Pulmonary artery endothelial cell (primary cell): ENCODE measurements around the gene EOMES. TPM values are rescaled to one million over a fixed set of nuclear protein-coding genes. Genes with fewer than 3 reads are reported as not detected.

Source experiments
- DNase-seq: peaks from one replicate; pipeline ENCODE4 v3.0.0-alpha.2; 2011; ENCODE audit warnings: low read depth, low spot score
- total RNA-seq: library from RNA; depleted of rRNA; stranded (reverse); fragments of >200 nt; gene quantifications from 2 replicates; pipeline ENCODE4 v1.2.3, GENCODE V29; 2014

The EOMES gene
- total RNA-seq, 1 donor from 2014 or later = not detected

DNA sequence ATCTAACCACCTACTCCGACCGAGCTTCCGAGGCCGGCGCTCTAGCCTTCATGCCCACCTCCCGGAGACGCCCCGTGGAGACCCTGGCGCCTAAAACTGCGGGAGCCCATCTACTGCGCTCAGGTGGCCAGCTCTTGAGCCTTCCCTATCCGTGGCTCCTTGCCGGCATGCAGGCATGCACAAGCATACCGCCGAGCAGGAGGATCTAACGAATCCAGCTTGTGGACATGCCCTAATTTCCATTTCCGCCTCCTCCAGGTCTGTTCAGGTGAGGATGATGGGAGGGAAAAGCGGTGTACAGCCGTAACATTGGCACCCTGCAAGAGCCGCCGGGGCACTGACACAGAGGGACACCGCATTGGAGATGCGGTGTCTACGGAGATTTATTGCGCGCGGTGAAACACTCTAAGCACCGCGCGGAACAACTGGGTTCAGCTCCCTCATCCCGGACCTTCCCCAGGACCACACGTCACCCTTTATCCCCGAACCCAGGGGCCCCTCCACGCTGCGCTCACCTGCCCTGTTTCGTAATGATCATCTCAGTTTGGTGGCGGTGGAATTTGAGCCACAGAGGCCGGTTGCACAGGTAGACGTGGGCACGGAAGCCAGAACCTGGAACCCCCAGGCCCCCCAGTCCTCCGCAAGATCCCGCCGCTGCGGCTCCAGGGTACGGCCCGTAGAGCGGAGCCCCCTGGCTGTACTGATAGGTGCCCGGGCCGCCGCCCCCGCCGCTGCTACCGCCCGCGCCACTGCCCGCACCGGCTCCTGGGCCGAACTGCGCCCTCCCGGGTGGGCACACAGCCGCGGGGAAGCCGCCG is 1.0 kb downstream of the EOMES start:
- no peak for DNase-seq

DNA sequence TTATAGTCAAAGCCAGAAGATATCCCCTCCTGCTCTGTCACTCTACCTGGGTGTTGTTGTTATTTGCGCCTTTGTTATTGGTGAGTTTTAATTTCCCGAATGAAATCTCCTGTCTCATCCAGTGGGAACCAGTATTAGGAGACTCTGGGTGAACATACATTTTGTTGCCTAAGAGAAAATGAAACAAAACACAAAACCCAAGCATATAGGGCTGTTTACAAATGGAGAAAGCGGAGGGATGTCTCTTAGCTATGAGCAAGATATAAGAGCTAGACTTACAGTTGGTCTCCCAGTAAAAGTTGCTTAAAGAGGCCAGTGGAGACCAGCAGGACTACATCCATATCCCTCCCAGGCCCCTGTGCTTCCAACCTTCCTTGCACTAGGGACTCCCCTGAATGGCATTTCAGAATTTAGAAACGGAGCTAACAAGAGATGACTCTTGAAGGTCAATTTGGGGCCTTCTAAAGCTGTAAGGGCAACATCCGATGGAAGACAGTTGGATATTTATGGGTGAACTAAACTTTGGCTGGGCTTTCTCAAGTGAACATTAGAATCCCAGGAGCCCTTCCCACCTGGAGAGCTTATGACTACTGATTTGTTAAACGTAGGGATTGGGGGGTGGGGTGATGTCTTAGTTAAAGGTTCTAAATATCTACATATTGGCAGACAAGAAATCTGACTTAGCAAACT is 2.7 kb downstream of the EOMES start:
- DNase-seq = no peak

DNA sequence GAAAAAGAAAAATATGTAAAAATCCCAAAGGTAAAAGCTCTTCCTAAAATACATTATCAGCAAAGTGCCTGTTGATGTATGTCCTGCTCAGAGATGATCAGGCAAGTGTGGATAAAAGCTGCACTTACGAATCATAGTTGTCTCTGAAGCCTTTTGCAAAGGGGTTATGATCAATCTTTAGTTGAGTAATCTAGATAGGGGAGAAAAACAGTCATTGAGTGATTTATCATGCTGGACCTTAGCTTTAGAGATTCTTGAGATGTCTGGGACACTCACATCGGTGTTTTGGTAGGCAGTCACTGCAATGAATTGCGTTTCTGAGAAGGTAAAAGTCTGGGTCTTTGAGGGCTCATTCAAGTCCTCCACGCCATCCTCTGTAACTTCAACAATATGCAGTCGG is 3.7 kb downstream of the EOMES start:
- DNase-seq = no peak

DNA sequence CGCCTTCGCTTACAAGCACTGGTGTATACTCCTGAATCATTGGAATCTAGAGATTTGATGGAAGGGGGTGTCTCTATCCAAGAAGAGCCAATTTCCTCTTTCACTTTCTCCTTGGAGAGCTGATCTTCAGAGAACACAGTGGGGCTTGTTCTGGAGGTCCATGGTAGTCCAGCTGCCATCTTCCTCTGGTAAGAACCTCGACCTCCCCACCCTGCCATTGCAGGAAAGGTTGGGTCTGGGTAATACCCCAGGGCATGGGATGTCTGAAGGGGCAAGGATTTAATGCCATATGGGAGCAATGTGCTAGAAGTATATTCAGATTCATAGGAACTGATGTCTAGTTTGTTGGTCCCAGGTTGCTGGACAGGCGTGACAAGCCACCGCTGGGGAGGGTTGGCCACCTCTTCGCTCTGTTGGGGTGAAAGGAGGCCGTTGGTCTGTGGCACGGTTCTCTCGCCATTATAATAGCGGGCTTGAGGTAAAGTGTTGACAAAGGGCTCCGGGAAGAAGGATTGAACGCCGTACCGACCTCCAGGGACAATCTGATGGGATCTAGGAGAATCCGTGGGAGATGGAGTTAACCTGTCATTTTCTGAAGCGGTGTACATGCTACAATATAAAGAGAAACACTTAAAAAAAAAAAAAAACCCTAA is 4.8 kb downstream of the EOMES start:
- DNase-seq = no peak

DNA sequence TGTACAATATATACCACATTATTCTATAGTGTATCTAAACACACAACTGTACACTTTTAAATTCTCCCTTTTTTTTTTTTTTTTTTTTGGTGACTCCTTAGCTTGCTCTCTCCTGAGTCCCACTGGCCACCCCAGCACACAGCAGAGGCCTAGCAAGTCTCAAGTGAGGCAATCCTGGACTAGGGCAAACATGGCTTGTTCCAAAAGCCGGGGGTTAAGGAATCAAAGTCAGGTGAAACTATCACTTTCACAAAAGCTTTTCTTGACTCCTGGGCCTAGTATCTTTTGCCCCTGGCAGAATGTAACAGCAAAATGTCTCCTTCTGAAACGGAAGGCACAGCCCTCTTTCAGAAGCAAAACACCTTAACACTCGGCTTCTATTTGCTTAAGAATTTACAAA is 5.8 kb downstream of the EOMES start:
- no peak for DNase-seq

DNA sequence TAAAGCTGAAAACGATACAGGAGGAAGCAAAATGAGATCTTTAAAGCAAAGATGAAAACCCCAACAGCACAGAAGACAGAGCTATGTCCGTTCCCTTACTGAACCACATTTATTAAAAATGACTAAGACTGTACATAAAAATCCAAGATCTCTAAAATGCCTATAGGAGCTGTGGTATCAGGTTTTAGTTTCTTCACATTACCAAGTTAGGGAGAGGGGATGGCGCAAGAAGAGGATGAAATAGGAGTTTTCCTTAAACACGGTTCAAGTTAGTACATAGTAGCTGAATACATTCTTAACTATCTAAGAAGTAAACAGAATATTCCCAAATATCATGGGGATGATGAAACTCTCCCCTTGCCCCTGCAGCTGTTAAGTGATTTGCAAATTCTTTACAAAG is 6.3 kb downstream of the EOMES start:
- DNase-seq = no peak

DNA sequence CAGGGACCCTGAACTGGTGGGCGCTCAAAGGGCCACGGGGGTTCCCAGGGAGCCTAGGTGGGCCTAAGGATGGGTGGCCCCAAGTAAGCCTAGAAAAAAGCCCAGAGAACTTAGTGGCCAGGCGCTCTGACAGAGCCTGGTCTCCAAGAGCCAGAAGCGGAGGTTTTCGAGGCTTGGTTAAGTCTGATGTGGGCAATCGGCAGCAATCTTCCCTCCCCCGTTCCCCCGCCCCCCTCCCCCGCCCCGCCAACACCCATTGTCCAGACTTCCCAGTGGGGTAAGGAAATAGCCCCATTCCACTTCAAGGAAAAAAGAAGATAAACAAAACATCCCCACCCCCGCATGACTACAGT is 6.7 kb downstream of the EOMES start:
- no peak for DNase-seq

DNA sequence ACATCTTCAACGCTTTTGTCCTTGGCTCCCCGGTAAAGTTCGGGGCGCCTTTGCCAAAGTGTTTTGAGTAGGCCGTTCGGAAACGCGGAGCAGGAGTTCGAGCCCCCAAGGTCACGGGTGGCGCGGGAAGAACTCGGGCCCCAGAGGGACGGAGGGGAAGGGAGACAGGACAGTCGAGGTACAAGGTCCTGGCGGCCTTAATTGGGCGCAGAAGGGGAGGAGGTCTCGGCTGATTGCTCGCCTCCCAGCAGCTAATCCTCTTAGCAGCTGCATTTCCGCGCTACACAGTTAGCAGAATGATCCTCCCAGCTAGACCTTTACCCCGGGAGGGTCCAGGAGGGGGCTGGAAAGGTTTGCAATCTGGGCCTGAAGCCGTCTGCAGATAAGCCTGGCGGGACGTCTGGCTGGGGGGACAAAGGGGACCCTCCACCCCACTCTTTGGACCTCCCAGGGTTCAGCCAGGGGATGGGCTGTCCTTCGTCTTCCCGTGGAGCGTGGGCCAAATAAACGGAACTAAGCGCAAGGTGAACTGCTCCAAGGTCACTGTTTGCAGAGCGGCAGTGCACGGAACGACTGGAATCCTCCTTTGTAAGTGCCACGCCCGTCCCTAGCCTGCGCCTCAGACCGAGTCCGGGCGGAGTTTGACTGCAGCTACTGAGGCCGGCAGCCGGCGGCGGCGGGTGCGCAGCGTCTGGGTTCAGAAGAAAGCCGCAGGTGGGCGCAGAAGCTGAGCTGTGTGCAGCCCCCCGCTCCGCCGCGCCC is 7.2 kb downstream of the EOMES start:
- DNase-seq = no peak

DNA sequence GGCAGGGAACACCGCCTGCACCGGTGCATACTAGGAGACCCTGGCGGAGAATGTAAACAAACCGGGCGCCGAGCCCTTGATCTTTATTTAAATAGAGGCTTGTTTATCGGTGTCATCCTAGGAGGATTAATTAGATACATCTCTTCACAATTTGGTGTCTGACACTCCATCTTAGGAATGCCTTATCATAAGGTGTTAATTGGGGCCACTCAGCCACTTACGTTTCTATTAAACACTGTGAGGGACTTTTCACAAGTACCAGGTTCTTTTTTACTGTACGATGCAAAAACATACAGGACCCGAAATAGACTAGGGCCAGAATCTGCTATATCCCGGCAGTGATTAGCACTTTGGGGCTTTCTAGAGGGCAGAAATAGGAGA is 8.0 kb downstream of the EOMES start:
- DNase-seq = no peak

DNA sequence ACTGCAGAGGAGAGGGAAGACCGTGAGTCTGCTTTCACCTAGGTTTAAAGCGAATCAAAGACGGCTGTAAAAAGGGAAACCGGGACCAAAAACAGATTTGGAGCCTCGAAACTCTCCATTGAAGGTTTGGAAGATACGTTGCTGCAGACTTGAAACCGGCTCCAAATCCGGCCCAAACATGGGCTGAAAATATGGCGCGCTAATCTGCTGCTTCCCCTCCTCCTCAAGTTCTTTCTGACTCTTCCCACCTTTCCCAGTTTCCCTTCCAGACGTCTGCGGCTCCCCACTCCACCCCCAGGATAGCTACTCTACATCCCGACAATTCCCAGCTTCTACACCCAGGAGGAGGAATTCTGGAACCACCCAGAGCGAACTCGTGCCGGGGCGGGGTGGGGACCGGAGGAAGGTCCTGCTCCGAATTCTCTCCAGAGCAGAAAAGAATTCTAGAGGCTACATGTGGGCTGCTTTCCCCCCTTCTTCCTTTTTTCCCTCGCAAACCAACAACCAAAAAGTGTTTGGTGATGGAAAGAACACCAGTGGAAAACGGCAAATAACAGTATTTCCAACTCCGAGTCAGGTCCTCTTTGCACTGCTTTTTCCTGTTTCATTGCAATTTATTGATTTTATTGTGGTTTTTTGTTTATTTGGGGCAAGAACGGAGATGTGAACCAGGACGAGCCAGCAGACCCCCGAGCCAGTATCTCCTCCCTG is 8.5 kb downstream of the EOMES start:
- no peak for DNase-seq

DNA sequence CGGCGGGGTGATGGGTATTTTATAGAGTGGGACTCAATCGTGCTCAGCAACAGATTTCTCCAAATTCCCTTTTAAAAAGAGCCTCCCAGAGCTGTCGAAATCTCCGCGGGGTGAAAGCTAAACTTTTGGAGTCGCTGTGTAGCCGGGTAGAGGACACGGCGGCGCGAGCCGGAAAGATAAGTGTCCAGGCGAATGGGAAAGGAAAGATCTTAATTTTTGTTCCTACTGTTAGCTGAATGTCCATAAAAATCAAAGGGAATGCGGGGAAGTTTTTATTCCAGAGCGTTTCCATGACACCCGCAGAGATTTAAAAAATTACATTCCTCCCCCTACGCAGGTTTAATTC is 9.1 kb downstream of the EOMES start:
- DNase-seq = no peak

DNA sequence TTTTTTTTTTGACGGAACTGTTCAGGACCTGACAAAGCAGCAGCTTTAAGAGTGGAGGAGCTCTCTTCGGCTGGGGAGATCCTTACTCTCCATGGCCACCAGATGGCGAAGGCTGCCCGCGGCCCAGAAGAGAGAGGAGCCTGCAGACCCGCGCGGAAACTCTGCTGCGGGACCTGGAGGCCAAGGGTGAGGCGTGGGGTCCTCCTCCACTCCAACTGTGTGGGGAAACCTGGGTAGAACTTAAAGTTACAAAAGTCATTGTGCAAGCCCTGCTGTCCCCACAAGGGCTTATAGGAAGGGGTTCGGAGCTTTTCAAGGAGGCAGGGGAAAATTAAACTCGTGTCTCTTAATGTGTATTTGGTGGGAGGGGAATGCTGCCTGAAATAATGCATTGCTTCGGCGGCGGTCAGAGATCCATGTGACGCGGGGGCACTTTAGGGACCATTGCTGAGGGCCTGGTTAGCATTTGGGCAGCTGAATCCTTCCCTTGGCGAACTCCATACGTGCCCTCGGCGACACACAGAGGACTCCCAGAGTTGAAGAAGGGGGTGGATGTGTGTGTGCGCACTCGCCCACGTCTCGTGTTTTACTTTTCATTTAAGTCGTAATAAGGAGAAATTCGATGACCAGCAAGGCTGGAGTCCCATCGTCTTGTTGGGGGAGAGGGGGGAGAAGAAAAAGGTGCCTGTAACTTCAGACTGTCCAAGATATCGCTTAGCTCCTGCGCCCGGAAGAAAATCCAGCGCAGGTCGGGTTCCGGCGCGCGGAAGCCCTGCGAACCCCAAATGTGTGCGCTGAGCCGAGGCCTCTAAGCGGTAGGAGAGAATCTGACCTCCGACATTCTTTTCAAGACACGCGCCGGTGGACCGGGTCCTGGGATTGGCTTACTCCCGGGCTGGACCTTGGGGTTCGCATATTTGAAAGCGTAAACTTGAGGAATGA is 9.7 kb downstream of the EOMES start:
- DNase-seq = peak; percentile 64

DNA sequence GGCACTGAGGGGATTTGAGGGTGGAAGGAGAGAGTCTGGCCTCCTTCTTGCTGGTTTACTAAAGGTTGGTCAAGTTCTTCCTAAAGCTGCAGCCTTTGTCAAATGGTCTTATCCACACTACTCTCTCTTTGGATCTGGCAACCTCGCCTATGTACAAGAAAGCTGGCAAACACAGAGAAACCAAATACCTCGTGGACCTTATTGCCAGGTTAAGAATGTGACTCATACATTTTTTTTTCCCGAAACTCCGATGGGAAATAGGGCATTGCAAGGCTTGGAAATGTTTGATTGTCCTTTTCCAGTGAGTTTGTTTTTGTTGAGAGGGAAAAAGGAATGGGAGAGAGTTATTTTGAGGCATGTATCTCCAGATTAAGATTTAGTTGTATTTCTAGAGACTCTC is 13.9 kb downstream of the EOMES start:
- no peak for DNase-seq

DNA sequence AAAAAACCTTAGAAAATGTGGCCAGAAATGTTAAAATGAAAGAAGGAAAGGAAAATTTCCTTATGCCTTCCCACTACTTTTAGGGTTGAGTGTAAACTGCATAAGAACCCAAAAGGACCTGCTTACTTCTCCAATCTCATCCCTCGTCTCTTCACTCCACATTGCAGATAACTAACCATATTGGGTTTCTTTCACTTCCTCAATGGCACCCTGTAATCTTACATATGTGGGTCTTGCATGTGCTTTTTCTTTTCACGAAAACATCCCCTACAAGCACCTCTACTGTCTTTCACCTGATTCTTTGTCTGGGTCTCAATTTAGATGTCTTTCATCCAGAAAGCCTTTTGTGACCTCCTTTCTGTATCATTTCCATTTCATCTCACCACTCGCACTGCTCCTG is 23.1 kb downstream of the EOMES start:
- DNase-seq = no peak

DNA sequence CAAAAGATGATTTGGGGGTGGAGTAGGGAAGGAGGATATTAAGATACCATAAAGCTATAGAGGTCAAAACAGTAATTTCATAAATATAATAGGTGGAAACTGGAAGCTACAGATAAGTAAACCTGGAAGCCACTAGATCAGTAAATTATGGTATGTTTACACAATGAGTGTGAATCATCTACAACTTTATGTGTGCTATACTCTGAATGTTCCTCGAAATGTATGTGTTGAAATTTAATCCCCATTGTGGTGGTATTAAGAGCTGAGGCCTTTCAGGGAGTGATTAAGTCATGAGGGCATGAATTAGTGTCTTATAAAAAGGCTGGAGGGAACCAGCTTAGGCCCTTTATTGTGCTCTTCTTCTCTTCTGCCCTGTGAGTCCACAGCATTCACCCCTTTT is 25.2 kb downstream of the EOMES start:
- no peak for DNase-seq

DNA sequence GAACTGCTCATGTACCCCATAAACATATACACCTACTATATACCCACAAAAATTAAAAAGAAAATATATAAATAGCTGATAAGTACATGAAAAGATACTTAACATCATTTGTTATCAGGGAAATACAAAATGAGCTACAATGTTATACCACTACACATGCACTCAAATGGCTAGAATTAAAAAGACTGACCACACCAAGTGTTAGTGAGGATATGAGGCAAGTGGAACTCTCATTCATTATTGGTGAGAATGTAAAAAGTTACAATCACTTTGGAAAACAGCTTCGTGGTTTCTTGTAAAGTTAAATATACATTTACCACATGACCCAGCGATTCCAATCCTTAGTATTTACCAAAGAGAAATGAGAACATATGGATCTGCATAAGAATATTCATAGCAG is 26.5 kb downstream of the EOMES start:
- no peak for DNase-seq

DNA sequence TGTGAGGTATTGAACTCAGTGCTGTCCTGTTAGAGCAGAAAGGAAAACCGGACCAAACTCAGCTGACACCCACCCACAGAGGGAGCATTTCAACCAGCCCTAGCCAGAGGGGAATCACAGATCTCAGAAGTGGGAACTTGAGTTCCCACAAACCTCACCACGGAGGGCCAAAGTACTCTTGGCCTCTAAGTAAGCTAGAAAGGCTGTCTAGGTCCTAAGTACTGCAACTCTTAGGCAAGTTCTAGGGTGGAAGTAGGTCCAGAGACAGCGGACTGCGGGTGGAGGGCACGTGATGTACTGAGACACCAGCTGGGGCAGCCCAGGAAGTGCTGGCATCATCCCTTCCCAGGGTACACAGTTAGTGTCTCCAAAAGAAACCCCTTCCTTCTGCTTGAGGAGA is 34.1 kb downstream of the EOMES start:
- no peak for DNase-seq

DNA sequence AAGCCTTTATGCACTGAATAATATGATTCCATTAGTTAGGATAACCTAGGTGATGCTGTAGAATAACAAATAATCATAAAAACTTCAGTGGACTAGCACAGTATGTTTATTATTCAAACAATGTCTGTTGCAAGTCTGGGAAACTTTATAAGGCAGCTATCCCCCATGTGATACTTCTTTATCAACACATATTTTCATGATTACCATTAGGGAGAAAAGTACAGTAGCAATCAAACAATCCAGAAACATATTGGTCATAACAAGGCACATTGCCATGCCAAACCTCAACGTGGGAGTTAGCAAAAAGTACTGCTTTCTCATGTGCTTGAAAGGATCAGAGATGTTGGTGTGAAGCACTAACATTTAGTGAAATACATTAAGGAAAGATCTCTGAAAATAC is 35.5 kb downstream of the EOMES start:
- no peak for DNase-seq

DNA sequence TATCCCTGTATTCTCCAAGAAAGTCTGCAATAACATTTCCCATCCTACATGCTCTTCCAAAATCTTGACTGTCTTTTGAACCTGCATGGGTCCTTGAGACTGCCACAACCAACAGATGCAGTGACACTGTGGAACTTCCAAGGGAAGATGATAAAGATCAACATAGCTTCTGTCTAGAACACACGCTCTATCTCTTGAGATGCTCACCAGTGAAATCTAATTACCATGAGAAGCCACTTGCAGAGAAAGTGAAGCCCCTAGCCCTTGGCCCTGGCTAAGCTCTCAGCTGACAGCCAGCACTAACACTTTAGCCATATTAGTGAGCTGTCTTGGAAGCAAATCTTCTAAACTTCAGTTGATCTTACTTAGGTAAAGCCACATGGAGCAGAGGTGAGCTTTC is 36.6 kb downstream of the EOMES start:
- no peak for DNase-seq

DNA sequence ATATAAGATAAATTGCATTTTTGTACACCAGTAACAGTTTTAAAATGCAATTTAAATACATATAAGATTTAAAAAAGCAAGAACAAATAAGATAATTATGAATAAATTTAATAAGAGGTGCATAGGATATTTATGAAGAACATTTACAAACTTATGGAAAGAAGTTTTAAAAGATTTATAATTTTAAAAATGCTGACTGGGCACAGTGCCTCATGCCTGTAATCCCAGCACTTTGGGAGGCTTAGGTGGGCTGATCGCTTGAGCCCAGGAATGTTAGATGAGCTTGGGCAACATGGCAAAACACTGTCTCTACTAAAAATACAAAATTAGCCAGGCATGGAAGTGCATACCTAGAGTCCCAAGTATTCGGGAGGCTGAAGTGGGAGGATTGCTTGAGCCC is 37.8 kb downstream of the EOMES start:
- DNase-seq = no peak
